Stimulated activated CD4-positive, alpha-beta T cell treated with anti-CD3 and anti-CD28 coated beads, Interleukin-15, amount 100 ng/mL, for 24 hours (primary cell): ENCODE data around the gene NT5DC1.
"Not testable (repeated sequence)": the region's sequence is repeated elsewhere in the genome, so short reads cannot be mapped to it uniquely, and the experiment has no call there.

Experiments
- DNase-seq: peaks from one replicate; pipeline ENCODE4 v3.0.0-alpha.2; 2020

Gene NT5DC1

GRCh38 chr6:116094041-116094440 lies 6.6 kb upstream of the NT5DC1 start:
- no peak for DNase-seq

GRCh38 chr6:116096048-116096759 lies 4.4 kb upstream of the NT5DC1 start:
- DNase-seq = not testable (repeated sequence)

DNA sequence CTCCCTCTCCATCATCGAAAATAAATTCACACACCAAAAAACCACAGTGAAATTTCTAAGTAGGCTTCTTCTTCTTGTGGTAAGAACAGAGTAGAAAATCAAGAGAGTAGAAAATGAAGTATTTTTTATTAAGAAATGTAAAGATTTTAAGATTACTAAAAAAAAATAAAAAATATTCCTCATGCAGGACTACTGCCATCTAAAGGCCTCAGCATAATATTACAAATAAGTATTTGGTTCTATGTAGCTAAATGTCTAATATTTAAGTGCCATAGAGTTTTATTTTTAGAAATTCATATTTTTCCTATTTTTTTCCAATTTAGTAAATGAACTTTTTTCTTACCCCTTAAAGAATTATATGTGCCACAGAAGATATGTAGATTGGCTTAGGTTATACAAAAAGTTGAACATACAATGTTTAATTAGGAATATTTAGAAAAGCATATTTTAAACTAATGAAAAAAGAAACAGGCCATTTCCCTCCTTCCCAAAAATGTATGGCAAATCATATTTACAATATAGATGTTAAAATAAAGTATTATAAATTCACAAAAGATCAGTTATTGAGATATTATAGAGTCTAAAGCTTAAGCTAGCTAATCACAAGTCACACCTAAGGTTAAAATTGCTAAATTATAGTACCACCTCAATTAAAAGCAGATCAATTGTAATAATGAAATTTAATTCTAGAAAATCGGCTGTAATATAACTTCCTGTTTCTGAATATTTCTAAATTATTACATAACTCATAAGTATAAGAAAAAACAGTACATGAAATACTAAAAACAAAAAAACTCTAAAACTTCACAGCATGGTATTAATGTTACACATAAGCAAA lies 3.5 kb upstream of the NT5DC1 start:
- DNase-seq = no peak

DNA sequence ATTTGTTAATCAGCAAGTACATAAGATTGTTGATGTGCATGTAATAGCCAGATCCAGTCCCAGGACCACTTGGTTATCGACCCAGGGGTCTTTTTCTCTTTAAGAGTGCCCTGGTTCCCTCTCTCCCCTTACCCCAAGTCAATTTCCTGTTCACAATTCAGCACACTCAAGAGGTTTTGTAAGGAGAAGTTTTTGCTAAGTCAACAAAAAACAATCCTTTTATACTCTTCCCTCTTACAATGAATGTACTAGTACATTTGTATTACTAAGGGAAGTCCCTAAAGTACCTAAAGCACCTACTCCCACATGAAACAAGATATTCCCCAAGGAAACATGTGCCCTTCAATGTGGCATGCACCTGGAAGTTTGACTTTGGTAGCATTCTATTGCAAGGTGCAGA lies 1.6 kb upstream of the NT5DC1 start:
- DNase-seq = no peak

- DNase-seq = peak; percentile 88
Observed at GRCh38 chr6:116101302-116101718, 657 bp downstream of the NT5DC1 start.

- DNase-seq = no peak
Observed at GRCh38 chr6:116101790-116102189, 1.1 kb downstream of the NT5DC1 start.

GRCh38 chr6:116102873-116103272 lies 2.2 kb downstream of the NT5DC1 start:
- DNase-seq = no peak

DNA sequence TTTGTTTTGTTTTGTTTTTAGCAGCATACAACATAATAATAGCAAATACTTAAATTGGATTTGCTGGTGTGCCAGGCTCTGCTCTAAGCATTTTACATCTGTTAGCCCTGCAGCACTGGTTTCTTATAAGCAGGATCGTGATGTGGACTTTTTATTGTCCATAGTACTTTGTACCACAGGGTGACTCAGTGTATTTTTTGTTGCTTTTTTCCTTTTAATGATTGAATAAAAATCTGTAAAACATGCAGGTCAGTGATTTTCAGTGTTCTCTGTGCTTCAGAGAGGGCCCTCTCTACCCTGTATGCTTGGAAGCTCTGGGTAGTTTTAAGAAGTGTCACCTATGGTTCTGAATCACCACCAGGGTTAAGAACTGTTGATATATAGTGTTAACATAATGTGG lies 4.0 kb downstream of the NT5DC1 start:
- DNase-seq = no peak

GRCh38 chr6:116105247-116105646 lies 4.6 kb downstream of the NT5DC1 start:
- no peak for DNase-seq

DNA sequence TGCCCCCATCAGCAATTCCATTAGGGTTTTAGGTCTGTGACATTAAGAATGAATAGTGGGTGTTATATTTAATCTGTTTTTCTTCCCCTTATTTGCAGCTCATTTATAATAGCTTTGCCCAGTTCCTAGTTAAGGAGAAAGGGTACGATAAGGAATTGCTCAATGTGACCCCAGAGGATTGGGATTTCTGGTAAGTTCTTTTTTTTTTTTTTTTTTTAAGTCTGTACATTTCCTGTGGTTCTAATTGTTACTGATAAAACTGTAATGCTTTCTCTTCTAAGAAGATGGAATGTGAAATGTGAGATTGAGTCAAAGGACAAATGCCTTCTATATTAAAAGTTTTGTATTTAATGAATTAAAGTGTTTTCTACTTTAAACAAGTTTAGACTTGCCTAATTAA lies 5.5 kb downstream of the NT5DC1 start:
- DNase-seq = no peak

DNA sequence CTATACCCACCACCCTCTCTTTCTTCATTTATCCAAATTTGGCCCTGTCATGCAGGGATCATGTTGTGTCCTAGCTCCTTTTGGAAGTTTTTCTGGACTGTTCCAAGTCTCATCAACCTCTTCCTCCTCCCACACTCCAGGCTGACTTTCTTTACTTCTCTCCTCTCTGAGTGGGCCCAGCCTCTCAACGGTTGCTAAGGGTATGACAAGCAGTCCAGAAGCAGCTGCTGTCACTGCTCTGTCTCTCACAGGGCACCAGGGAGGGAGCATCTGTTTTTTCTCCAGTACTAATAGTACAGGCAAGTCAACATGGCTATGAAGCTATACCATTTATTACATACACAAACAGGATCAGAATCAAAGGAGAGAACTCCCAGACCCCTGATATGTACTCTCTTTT lies 8.2 kb downstream of the NT5DC1 start:
- no peak for DNase-seq

- peak; percentile 46 for DNase-seq
Observed at GRCh38 chr6:116111552-116112528, 11.2 kb downstream of the NT5DC1 start.

GRCh38 chr6:116113386-116113785 lies 12.7 kb downstream of the NT5DC1 start:
- no peak for DNase-seq

GRCh38 chr6:116115781-116116180 lies 15.1 kb downstream of the NT5DC1 start:
- DNase-seq = no peak

DNA sequence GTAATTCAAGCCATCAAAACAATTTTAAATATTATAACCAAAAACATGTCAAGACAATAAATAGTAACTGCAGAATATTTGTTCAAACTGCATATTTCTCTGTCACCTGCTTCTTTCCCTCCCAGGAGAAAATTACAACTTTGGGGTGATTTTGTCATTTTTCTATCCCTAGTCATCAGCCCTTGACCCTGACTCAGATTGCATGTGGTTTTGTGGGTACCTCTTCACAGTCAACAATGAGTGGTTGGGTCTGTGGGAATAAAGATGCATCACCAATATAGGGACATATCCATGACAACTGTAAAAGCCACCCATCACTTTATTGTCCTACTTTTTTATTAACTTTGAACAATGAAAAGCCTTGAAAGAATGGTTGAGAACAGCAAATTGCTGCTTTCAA lies 18.0 kb downstream of the NT5DC1 start:
- no peak for DNase-seq

DNA sequence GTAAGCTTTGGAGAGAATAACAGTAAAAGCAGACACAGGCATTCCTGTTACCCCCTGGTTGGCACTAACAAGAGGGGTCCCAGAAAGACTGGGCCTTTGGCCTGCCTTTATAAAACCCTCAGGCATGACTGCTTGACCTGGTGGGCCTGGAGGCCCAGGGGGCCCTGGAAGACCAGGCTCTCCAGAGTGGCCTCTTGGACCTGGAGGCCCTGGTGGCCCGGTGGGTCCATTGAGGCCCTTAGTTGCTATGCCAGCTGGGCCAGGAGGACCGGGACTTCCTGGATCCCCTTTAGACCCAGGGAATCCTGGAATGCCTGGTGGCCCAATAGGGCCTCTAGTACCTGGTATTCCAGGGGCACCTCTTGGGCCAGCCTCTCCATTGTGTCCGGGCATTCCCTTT lies 19.8 kb downstream of the NT5DC1 start:
- no peak for DNase-seq

- DNase-seq = no peak
Observed at GRCh38 chr6:116126032-116126431, 25.4 kb downstream of the NT5DC1 start, which contains the start of gene COL10A1. Gene COL10A1 (minus strand): TSS chr6:116126132. CDS start chr6:116125492, 640 bp downstream.

- no peak for DNase-seq
Observed at GRCh38 chr6:116127771-116128493, 27.3 kb downstream of the NT5DC1 start.

DNA sequence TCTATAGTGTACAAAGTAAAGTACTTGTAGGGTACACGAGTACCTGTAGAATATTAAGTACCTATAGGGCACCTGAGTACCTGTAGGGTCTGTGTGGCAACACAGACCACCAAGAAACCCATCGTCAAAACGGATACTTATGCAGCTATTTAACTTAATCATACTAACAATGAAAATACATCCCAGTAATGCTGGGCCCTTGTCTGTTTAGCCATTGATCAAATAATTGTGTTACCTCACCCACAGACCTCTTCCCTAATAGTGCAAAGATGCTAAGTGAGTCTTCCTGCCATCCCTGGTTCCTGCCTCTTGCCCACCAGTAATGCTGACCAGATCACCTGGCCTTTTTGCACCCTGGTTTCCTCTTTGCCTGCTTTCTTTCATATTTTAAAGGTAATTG lies 32.8 kb downstream of the NT5DC1 start:
- DNase-seq = no peak

GRCh38 chr6:116136373-116136772 lies 35.7 kb downstream of the NT5DC1 start:
- DNase-seq = no peak

DNA sequence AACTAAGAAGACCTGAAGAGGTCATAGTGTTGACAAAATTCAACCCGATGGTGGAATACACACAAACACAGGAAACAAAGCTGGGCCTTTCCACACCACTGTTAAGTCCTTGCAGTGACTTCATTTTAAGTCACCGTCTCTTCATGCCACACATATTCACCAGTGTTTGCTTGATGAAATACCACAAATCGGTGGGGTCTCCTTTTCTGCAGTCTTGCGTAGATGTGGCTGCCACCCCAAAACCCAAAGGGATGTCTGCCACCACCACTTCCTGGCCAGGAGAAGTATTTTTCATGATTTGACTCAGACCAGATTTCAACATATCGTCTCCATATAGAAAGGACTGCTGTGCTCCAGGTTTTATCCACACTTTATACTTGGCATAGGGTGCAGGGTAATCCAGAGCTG lies 36.3 kb downstream of the NT5DC1 start:
- no peak for DNase-seq

DNA sequence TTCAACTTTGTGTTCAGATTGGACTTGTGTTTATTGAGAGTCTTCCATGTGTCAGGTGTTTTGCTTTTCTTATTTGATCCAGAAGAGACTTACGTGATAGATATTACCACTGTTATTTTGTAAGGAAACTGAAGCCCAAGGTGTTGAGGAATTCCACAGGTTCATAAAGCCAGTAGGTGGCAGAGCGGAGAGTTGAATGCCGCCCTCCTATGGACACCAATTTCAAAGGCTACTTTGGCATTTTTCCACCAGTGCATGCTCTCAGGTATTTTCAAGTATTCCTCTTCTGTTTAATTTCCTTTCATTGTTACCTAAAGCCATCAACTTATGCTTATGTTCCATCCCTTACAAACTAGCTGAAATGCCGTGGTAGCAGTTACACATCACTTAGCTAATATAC lies 39.3 kb downstream of the NT5DC1 start:
- no peak for DNase-seq
